HepG2 (cell line): ENCODE data around the gene SBSN. TPM values are rescaled to one million over a fixed set of nuclear protein-coding genes. Genes with fewer than 3 reads are reported as not detected.

Source experiments
- FLYWCH1 ChIP-seq: sonication (generic); formaldehyde crosslinking; IDR thresholded peaks from 2 replicates; pipeline ENCODE4 v1.8.1; 2023; ENCODE audit warnings: mild to moderate bottlenecking, missing genetic modification reagents
- FUBP1 ChIP-seq: sonication (generic); formaldehyde crosslinking; IDR thresholded peaks from 2 replicates; pipeline ENCODE4 v1.5.1; 2020; ENCODE audit warnings: missing genetic modification reagents, mild to moderate bottlenecking, borderline replicate concordance
- GABPB1 ChIP-seq: IDR thresholded peaks from 2 replicates; pipeline ENCODE4 v1.6.1; 2016; ENCODE audit warnings: mild to moderate bottlenecking, missing genetic modification reagents, moderate library complexity, missing compliant biosample characterization
- MYPOP ChIP-seq: sonication (generic); formaldehyde crosslinking; IDR thresholded peaks from 2 replicates; pipeline ENCODE4 v1.8.1; 2023; ENCODE audit warnings: mild to moderate bottlenecking, moderate library complexity, missing genetic modification reagents
- NR2F1 ChIP-seq, 2 experiments: fragments of 450-650 bp in 1 of 2; formaldehyde crosslinking in 1 of 2; IDR thresholded peaks; 2 replicates each; pipeline versions ENCODE4 v1.5.0 to v1.6.1; 2016 to 2020; ENCODE audit warnings: mild to moderate bottlenecking in 1 of 2, missing compliant biosample characterization in 1 of 2, missing genetic modification reagents in 1 of 2, moderate library complexity in 1 of 2
- ZC3H13 ChIP-seq: sonication (generic); formaldehyde crosslinking; IDR thresholded peaks from 2 replicates; pipeline ENCODE4 v1.8.1; 2023; ENCODE audit warnings: mild to moderate bottlenecking, missing genetic modification reagents, moderate library complexity
- ZNF136 ChIP-seq: sonication (generic); formaldehyde crosslinking; IDR thresholded peaks from 2 replicates; pipeline ENCODE4 v1.8.1; 2022; ENCODE audit warnings: low read depth, mild to moderate bottlenecking, moderate library complexity, missing genetic modification reagents
- ZNF281 ChIP-seq: sonication (generic); formaldehyde crosslinking; IDR thresholded peaks from 2 replicates; pipeline ENCODE4 v1.4.0; 2020; ENCODE audit warnings: missing genetic modification reagents, borderline replicate concordance
- ZNF609 ChIP-seq: sonication (generic); formaldehyde crosslinking; IDR thresholded peaks from 2 replicates; pipeline ENCODE4 v1.4.0; 2020; ENCODE audit warnings: mild to moderate bottlenecking, missing genetic modification reagents, borderline replicate concordance
- ZNF749 ChIP-seq: sonication (generic); formaldehyde crosslinking; IDR thresholded peaks from 2 replicates; pipeline ENCODE4 v1.8.0; 2022; ENCODE audit warnings: mild to moderate bottlenecking, missing genetic modification reagents, moderate library complexity, borderline replicate concordance
- polyA plus RNA-seq, 8 experiments: library from polyadenylated mRNA; depleted of rRNA in 3 of 8; stranded (reverse) in 7 of 8; unstranded in 1 of 8; fragments of >200 nt; fragmentation: Illumina TruSeq in 4 of 8; extraction: Trizol in 4 of 8; gene quantifications; 2 replicates each; pipeline versions ENCODE4 v1.2.1 to v1.2.3, GENCODE V29; 2011 to 2016; ENCODE audit warnings: low read depth in 4 of 8, missing spikeins in 1 of 8, mixed read lengths in 1 of 8; ENCODE audit not compliant: insufficient read depth in 1 of 8
- total RNA-seq, 5 experiments: library from RNA; depleted of rRNA; stranded (reverse); fragments of >200 nt; fragmentation: Illumina TruSeq; extraction: Trizol; gene quantifications; 2 replicates each; pipeline ENCODE4 v1.2.3, GENCODE V29; 2016; ENCODE audit warnings: low read depth in 1 of 5
- TF ChIP-seq, protein P1 (sequence below): sonication (generic); formaldehyde crosslinking; IDR thresholded peaks from 2 replicates; pipeline ENCODE4 v1.9.0; 2021; ENCODE audit warnings: missing genetic modification reagents, borderline replicate concordance
- TF ChIP-seq, protein P2 (sequence below): sonication (generic); formaldehyde crosslinking; IDR thresholded peaks from 2 replicates; pipeline ENCODE4 v1.4.0; 2020; ENCODE audit warnings: mild to moderate bottlenecking, missing genetic modification reagents

Gene SBSN
- total and polyA plus RNA-seq, 2 of the 13 experiments (the other 11 are each of a cell fraction or from before 2014, with no cell fraction given) = not detected

GRCh38 chr19:35509861-35510625 lies 18.1 kb downstream of the SBSN start (continued):
- TF ChIP-seq FUBP1 (CRISPR knock-in tag) (0 out of 2 replicates have a peak, but pooled peaks have one; percentile 51), GABPB1 (CRISPR knock-in tag) (peak; percentile 80), ZNF749 (no peak), FLYWCH1 (no peak), ZNF281 (CRISPR knock-in tag) (0 out of 2 replicates have a peak, but pooled peaks have one; percentile 33), ZNF609 (no peak), ZC3H13 (CRISPR knock-in tag) (no peak), ZNF136 (no peak), MYPOP (CRISPR knock-in tag) (no peak), NR2F1 (CRISPR knock-in tag; IDR thresholded peaks at IDR 0.05) (no peak)
- TF ChIP-seq, protein P1, sequence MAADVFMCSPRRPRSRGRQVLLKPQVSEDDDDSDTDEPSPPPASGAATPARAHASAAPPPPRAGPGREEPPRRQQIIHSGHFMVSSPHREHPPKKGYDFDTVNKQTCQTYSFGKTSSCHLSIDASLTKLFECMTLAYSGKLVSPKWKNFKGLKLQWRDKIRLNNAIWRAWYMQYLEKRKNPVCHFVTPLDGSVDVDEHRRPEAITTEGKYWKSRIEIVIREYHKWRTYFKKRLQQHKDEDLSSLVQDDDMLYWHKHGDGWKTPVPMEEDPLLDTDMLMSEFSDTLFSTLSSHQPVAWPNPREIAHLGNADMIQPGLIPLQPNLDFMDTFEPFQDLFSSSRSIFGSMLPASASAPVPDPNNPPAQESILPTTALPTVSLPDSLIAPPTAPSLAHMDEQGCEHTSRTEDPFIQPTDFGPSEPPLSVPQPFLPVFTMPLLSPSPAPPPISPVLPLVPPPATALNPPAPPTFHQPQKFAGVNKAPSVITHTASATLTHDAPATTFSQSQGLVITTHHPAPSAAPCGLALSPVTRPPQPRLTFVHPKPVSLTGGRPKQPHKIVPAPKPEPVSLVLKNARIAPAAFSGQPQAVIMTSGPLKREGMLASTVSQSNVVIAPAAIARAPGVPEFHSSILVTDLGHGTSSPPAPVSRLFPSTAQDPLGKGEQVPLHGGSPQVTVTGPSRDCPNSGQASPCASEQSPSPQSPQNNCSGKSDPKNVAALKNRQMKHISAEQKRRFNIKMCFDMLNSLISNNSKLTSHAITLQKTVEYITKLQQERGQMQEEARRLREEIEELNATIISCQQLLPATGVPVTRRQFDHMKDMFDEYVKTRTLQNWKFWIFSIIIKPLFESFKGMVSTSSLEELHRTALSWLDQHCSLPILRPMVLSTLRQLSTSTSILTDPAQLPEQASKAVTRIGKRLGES (CRISPR knock-in tag) = no peak
- TF ChIP-seq, protein P2, sequence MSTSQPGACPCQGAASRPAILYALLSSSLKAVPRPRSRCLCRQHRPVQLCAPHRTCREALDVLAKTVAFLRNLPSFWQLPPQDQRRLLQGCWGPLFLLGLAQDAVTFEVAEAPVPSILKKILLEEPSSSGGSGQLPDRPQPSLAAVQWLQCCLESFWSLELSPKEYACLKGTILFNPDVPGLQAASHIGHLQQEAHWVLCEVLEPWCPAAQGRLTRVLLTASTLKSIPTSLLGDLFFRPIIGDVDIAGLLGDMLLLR (CRISPR knock-in tag) = no peak
